Activated naive CD4-positive, alpha-beta T cell treated with anti-CD3 and anti-CD28 coated beads for 36 hours (primary cell): ENCODE results near the gene AMY1A. TPM values are rescaled to one million over a fixed set of nuclear protein-coding genes. Genes with fewer than 3 reads are reported as not detected.
"Not testable (repeated sequence)": the region's sequence is repeated elsewhere in the genome, so short reads cannot be mapped to it uniquely, and the experiment has no call there.

Experiments used
- CTCF ChIA-PET: fragments of 350-600 bp; sonication (Branson Sonifier 250); formaldehyde crosslinking; loops from one replicate; lab custom pipeline; 2021; ENCODE audit warnings: antibody characterized with exemption; lab: Charles Lee
- DNase-seq: peaks from one replicate; pipeline ENCODE4 v3.0.0-alpha.2; 2020
- H3K27ac Mint-ChIP-seq: one replicate; pipeline ENCODE4 v1.8.0; 2021; ENCODE audit warnings: mild to moderate bottlenecking, mixed read lengths
- H3K27me3 Mint-ChIP-seq: one replicate; pipeline ENCODE4 v1.8.0; 2021; ENCODE audit warnings: low read depth, mixed read lengths
- H3K36me3 Mint-ChIP-seq: one replicate; pipeline ENCODE4 v1.8.0; 2021; ENCODE audit warnings: low read depth, mixed read lengths
- H3K4me1 Mint-ChIP-seq: one replicate; pipeline ENCODE4 v1.8.0; 2021; ENCODE audit warnings: low read depth, mixed read lengths
- H3K4me3 Mint-ChIP-seq: one replicate; pipeline ENCODE4 v1.8.0; 2021; ENCODE audit warnings: mild to moderate bottlenecking, moderate library complexity, mixed read lengths
- H3K9me3 Mint-ChIP-seq: one replicate; pipeline ENCODE4 v1.8.0; 2021; ENCODE audit warnings: mixed read lengths
- intact Hi-C: fragments of 100-400 bp; cut with micrococcal nuclease; formaldehyde crosslinking; loops from one replicate; pipeline ENCODE4 v1.15.1; 2023
- total RNA-seq, 2 experiments: library from RNA; stranded (reverse); gene quantifications; one replicate each; pipeline ENCODE4 v1.2.3, GENCODE V29; 2021

The AMY1A gene
- not detected for total RNA-seq

DNA sequence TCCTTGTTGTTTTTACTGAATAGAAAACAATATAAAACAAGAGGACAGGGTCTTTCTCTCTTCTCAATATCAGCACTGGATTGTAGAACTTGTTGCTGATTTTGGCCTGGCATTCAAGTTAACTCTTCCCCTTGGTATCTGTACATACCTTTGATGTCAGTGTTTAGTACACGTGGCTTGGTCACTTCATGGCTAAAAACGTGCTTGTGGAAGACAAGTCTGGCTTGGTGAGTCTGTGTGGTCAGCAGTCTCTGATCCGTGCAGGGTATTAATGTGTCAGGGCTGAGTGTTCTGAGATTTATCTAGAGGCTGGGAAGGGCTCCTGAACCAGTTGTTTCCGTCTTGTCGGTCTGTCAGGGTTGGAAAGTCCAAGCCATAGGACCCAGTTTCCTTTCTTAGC lies at the start of gene AMY1A:
Gene AMY1A (plus strand): TSS at position 301 of the 400 bp plus-strand sequence. CDS start 571 bp downstream, outside the sequence.
- H3K9me3 Mint-ChIP-seq, CTCF ChIA-PET, H3K4me3 Mint-ChIP-seq, H3K36me3 Mint-ChIP-seq, H3K27me3 Mint-ChIP-seq, DNase-seq, intact Hi-C loops, H3K27ac Mint-ChIP-seq, H3K4me1 Mint-ChIP-seq: not testable (repeated sequence)

- no peak for DNase-seq
- intact Hi-C loops = no loop called here
- no peaks in the 10 kb centered on the region for H3K36me3 Mint-ChIP-seq
- H3K27me3 Mint-ChIP-seq = no peaks in the 10 kb centered on the region
- no peaks in the 10 kb centered on the region for H3K4me1 Mint-ChIP-seq
- no peaks in the 10 kb centered on the region for H3K9me3 Mint-ChIP-seq
- H3K4me3 Mint-ChIP-seq = no peak overlapping the region
- no peak overlapping the region for H3K27ac Mint-ChIP-seq
- CTCF ChIA-PET = no interaction called here
These were observed 39.2 kb upstream of the AMY1A start for GRCh38 chr1:103616362-103616761.

- H3K4me1 Mint-ChIP-seq, H3K27me3 Mint-ChIP-seq, H3K36me3 Mint-ChIP-seq, intact Hi-C loops, CTCF ChIA-PET, DNase-seq, H3K27ac Mint-ChIP-seq, H3K4me3 Mint-ChIP-seq, H3K9me3 Mint-ChIP-seq: not testable (repeated sequence)
These were observed 38.5 kb upstream of the AMY1A start, which contains the start of gene AMY2A for GRCh38 chr1:103616994-103617477. Gene AMY2A (plus strand): TSS chr1:103617427. CDS start chr1:103617441, 14 bp downstream.

- H3K4me1 Mint-ChIP-seq, H3K36me3 Mint-ChIP-seq, CTCF ChIA-PET, intact Hi-C loops, H3K9me3 Mint-ChIP-seq, H3K27ac Mint-ChIP-seq, H3K27me3 Mint-ChIP-seq, H3K4me3 Mint-ChIP-seq, DNase-seq: not testable (repeated sequence)
These were observed 28.1 kb upstream of the AMY1A start for GRCh38 chr1:103627436-103627835.

DNA sequence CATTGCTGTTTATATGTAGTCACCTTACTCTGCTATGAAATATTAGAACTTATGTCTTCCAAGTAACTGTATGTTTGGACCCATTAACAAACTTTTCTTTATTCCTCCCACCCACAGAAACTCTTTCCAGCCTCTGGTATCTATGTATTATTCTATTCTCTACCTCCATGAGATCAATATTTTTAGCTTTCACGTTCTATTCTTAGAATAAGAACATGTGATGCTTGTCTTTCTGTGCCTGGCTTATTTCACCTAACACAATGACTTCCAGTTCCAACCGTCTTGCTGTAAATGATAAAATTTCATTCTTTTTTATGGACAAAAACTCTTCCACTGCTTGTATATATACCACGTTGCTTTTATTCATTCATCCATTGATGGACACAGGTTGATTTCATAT lies 14.4 kb upstream of the AMY1A start:
- H3K36me3 Mint-ChIP-seq, H3K4me1 Mint-ChIP-seq, intact Hi-C loops, CTCF ChIA-PET, DNase-seq, H3K27me3 Mint-ChIP-seq, H3K27ac Mint-ChIP-seq, H3K4me3 Mint-ChIP-seq, H3K9me3 Mint-ChIP-seq: not testable (repeated sequence)

DNA sequence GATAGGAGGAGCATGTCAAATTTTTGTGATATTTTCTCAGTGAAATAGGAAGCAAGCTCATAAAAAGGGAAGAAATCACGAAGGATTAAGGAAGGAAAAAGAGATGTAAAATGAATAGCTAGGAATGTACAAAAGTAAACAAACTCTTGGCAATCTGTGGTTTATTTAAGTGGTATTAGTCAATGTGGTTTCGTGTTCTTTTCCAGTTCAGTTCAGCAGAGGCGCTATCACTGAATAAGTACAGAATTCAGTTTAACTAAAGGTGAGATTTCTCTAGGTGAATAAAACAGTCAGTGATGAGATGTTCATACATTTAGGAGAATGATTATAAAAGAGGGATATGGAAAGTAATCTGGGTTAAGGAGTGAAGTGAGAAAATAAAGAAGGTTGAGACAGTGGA lies 11.7 kb upstream of the AMY1A start:
- not testable (repeated sequence) for H3K27ac Mint-ChIP-seq, H3K9me3 Mint-ChIP-seq, DNase-seq

DNA sequence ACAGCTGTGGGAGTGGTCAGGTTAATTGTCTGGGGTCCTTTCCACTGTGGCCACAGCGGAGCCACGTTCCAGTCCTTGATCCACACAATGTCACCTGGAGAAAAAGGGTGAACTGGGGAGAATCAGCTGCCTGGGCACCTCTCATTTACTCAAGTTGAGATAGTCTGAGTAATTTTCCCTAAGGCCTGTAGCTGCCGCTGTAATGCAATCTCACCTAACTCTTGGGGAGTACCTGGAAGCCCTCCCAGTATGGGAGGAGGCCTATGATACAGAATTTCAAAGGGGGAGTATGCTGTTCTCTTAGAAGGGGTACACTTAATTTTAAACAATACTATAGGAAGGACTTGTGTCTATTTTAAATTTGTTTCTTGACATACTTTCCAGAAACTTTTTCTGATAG lies 5.3 kb upstream of the AMY1A start:
- CTCF ChIA-PET, H3K9me3 Mint-ChIP-seq, H3K36me3 Mint-ChIP-seq, H3K27me3 Mint-ChIP-seq, H3K4me3 Mint-ChIP-seq, intact Hi-C loops, H3K27ac Mint-ChIP-seq, H3K4me1 Mint-ChIP-seq, DNase-seq: not testable (repeated sequence)

More for the DNA sequence above, 11.7 kb upstream of the AMY1A start:
- H3K27me3 Mint-ChIP-seq, H3K4me3 Mint-ChIP-seq, CTCF ChIA-PET, intact Hi-C loops, H3K4me1 Mint-ChIP-seq, H3K36me3 Mint-ChIP-seq: not testable (repeated sequence)

GRCh38 chr1:103650889-103651288 lies 4.7 kb upstream of the AMY1A start:
- not testable (repeated sequence) for H3K36me3 Mint-ChIP-seq, H3K27me3 Mint-ChIP-seq

DNA sequence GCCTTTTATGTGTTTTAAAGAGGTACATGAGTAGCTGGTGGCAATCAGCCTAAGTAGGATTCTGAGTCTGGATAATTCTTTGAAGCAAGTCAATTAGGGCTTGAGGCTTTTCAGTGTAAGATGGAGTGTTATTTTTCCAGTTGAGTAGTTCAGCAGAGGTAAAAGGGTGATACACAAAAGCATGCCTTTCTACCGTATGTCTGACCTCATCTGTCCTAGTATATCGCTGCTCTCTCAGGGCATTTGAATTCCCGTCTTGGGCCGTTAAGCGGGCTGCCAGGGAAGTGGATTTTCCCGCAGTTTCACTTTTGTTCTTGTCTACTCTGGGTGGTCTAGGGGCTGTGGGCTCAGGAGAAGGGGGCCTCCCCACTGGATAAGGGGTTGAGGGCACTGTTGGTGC lies 1.4 kb upstream of the AMY1A start:
- CTCF ChIA-PET, H3K27ac Mint-ChIP-seq, H3K4me1 Mint-ChIP-seq, H3K36me3 Mint-ChIP-seq, DNase-seq, intact Hi-C loops, H3K4me3 Mint-ChIP-seq, H3K9me3 Mint-ChIP-seq, H3K27me3 Mint-ChIP-seq: not testable (repeated sequence)

More at GRCh38 chr1:103650889-103651288, 4.7 kb upstream of the AMY1A start:
- H3K27ac Mint-ChIP-seq, DNase-seq, intact Hi-C loops, CTCF ChIA-PET, H3K4me1 Mint-ChIP-seq, H3K4me3 Mint-ChIP-seq, H3K9me3 Mint-ChIP-seq: not testable (repeated sequence)

DNA sequence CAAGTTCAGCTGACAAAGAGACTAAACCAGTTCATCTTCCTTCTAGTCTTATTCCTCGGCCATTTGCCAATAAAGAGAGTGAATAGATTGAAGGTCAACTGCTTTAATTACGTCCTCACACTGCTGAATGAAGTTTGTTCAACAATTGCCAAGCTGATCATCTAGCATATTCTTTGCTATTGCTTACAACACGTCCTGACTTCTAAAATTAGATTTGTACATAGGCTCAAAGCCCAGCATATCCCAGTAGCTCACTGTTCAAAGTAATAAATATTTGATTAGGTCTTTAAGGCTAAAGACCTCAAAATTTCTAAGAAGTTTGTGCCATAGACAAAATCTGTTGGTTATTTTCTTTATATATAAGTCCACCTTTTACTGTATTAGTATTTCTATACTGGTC lies 20.8 kb downstream of the AMY1A start:
- H3K27me3 Mint-ChIP-seq, CTCF ChIA-PET, H3K4me3 Mint-ChIP-seq, H3K9me3 Mint-ChIP-seq, H3K36me3 Mint-ChIP-seq, H3K27ac Mint-ChIP-seq, H3K4me1 Mint-ChIP-seq, intact Hi-C loops, DNase-seq: not testable (repeated sequence)

DNA sequence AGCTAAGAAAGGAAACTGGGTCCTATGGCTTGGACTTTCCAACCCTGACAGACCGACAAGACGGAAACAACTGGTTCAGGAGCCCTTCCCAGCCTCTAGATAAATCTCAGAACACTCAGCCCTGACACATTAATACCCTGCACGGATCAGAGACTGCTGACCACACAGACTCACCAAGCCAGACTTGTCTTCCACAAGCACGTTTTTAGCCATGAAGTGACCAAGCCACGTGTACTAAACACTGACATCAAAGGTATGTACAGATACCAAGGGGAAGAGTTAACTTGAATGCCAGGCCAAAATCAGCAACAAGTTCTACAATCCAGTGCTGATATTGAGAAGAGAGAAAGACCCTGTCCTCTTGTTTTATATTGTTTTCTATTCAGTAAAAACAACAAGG lies 40.5 kb downstream of the AMY1A start, which contains the start of gene AMY1B:
Gene AMY1B (minus strand): TSS at position 101 of the 400 bp plus-strand sequence. CDS start 571 bp downstream, outside the sequence.
- DNase-seq, intact Hi-C loops, H3K27ac Mint-ChIP-seq, H3K4me1 Mint-ChIP-seq, CTCF ChIA-PET, H3K36me3 Mint-ChIP-seq, H3K27me3 Mint-ChIP-seq, H3K4me3 Mint-ChIP-seq, H3K9me3 Mint-ChIP-seq: not testable (repeated sequence)

DNA sequence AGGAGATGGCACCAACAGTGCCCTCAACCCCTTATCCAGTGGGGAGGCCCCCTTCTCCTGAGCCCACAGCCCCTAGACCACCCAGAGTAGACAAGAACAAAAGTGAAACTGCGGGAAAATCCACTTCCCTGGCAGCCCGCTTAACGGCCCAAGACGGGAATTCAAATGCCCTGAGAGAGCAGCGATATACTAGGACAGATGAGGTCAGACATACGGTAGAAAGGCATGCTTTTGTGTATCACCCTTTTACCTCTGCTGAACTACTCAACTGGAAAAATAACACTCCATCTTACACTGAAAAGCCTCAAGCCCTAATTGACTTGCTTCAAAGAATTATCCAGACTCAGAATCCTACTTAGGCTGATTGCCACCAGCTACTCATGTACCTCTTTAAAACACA lies 41.9 kb downstream of the AMY1A start:
- H3K27me3 Mint-ChIP-seq, H3K27ac Mint-ChIP-seq, DNase-seq, H3K36me3 Mint-ChIP-seq, H3K9me3 Mint-ChIP-seq, H3K4me3 Mint-ChIP-seq, CTCF ChIA-PET, intact Hi-C loops, H3K4me1 Mint-ChIP-seq: not testable (repeated sequence)

DNA sequence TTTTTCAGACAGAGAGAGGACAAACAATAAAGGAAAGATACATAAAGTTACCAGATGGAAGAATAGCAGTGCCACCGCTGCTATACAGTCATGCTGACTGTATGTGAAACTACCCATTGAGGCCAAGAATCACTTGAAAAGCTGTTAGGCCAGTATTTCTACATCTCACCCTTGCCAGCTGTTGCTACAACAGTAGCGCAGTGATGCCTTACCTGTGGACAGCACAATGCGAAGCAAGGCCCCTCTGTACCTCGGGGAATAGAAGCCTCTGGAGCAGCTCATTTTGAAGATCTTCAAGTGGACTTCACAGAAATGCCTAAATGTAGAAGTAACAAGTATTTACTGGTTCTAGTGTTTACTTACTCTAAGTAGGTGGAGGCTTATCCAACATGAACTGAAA lies 45.1 kb downstream of the AMY1A start:
- H3K27me3 Mint-ChIP-seq, H3K27ac Mint-ChIP-seq, H3K4me3 Mint-ChIP-seq, H3K9me3 Mint-ChIP-seq, DNase-seq, H3K36me3 Mint-ChIP-seq, CTCF ChIA-PET, H3K4me1 Mint-ChIP-seq, intact Hi-C loops: not testable (repeated sequence)
